Measurements from ENCODE around the gene GLYR1.

Gene GLYR1

DNA sequence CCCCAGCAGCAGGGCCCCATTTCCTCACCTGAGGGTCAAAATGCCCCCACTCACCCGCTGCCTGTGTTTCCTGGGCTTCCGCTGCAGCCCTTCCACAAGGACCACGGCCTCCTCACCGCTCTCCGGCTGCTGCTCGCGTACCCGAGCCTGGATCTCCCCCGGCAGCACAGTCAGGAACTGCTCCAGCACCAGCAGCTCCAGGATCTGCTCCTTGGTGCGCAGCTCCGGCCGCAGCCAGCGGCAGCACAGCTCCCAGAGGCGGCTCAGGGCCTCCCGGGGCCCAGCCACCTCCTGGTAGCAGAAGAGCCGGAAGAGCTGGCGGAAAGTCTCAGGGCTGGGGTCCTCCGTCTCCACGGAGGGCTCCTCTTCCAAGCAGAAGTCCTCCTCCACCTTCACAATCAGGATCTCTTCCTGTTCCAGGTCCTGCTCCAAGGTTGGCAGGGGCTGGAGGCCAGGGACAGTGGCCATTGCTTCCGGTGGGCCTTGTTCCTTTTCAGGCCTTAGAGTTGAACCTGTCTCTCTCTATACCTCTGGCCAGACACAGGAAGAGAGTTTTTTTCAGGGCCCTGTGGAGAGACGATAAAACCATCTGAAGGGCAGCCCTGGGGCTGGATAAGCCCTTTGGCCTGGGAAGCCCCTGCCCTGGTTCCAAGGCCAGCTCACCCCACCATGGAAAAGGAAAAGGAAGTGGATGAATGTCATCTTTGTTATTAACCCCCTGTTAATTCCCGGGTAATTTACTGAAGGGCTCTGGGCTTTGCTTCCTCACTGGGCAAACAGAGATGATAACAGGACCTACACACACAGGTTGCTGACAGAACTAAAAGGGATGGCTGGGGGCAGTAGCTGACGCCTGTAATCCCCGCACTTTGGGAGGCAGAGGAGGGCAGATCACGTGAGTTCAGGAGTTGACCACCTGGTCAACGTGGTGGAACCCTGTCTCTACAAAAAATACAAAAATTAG is 81.3 kb downstream of the GLYR1 start:
- Histone ChIP-seq H3K27me3 (no peaks in the 10 kb centered on the region), H3K9me3 (no peaks in the 10 kb centered on the region), H3K27ac (peak overlapping the region; percentile 85 to 88), H3K4me3 (peak overlapping the region; percentile 69 to 95), H3K36me3 (peaks cover 19 to 48% (median 29%) of the 10 kb centered on the region in 3 donors), H3K4me1 (peaks cover 0 to 37% (median 25%) of the 10 kb centered on the region in 4 donors)
- TF ChIP-seq, protein P1, sequence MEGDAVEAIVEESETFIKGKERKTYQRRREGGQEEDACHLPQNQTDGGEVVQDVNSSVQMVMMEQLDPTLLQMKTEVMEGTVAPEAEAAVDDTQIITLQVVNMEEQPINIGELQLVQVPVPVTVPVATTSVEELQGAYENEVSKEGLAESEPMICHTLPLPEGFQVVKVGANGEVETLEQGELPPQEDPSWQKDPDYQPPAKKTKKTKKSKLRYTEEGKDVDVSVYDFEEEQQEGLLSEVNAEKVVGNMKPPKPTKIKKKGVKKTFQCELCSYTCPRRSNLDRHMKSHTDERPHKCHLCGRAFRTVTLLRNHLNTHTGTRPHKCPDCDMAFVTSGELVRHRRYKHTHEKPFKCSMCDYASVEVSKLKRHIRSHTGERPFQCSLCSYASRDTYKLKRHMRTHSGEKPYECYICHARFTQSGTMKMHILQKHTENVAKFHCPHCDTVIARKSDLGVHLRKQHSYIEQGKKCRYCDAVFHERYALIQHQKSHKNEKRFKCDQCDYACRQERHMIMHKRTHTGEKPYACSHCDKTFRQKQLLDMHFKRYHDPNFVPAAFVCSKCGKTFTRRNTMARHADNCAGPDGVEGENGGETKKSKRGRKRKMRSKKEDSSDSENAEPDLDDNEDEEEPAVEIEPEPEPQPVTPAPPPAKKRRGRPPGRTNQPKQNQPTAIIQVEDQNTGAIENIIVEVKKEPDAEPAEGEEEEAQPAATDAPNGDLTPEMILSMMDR (IDR thresholded peaks at IDR 0.05) = no peak
- no peak for DNase-seq
- intact Hi-C loops (cut with DNase I; ENCODE audit: low total_unique reads) = loop anchor here (5.0 kb wide), 1 partner anchor 82 kb away; the partner anchor contains the start of genes GLYR1 and UBN1

DNA sequence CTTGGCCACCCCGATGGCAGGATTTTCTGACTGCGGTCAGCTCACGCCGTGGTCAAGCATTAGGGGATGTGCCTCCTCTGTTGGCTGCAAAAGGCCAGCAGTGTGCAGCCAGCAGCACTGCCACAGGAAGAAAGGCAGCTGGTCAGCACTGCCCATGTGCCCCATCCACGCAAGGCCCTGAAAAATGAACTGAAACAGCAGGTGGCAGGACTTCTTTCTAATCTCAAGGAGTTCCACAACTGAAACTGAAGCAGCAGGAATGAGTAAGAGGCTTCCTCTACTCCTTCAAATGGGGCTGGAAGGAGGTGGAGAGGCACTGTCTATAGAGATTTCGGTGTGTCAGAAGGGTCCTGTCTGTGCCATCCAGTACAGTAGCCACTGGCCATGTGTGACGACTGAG is 83.3 kb downstream of the GLYR1 start:
- H3K9me3 ChIP-seq = no peaks in the 10 kb centered on the region
- intact Hi-C loops (cut with DNase I; ENCODE audit: low total_unique reads) = no loop called here
- TF ChIP-seq, protein P1 (IDR thresholded peaks at IDR 0.05) = no peak
- DNase-seq = no peak
- H3K27ac ChIP-seq = no peak overlapping the region
- H3K4me3 ChIP-seq = no peak overlapping the region
- H3K27me3 ChIP-seq = no peaks in the 10 kb centered on the region
- H3K36me3 ChIP-seq = peaks cover 38 to 68% (median 49%) of the 10 kb centered on the region in 3 donors
- peaks cover 0 to 37% (median 23%) of the 10 kb centered on the region in 4 donors for H3K4me1 ChIP-seq

DNA sequence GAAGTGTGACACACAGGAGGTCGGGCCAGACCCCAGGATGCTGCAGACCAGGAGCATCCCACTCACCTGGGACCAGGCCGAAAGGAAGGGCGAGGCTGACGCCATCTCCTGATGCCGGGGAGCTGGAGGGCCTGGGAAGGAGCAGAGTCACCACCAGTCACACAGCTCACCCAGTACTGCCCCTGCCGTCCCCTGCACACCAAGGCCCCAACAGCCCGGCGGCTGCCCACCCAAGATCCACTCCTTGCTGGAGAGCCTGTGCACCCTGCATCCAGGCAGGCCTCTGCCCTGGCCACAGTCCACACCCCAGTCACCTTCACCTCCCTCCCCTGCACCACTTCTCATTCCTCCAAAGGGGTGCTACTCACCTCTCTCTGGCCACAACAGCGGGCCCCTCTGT is 84.9 kb downstream of the GLYR1 start:
- Histone ChIP-seq H3K27me3 (no peaks in the 10 kb centered on the region), H3K9me3 (no peaks in the 10 kb centered on the region), H3K4me3 (no peak overlapping the region), H3K4me1 (peaks cover 0 to 26% (median 16%) of the 10 kb centered on the region in 4 donors), H3K27ac (no peak overlapping the region), H3K36me3 (peaks cover 53 to 84% (median 64%) of the 10 kb centered on the region in 3 donors)
- DNase-seq = no peak
- TF ChIP-seq, protein P1 (IDR thresholded peaks at IDR 0.05) = no peak
- intact Hi-C loops (cut with DNase I; ENCODE audit: low total_unique reads) = no loop called here

DNA sequence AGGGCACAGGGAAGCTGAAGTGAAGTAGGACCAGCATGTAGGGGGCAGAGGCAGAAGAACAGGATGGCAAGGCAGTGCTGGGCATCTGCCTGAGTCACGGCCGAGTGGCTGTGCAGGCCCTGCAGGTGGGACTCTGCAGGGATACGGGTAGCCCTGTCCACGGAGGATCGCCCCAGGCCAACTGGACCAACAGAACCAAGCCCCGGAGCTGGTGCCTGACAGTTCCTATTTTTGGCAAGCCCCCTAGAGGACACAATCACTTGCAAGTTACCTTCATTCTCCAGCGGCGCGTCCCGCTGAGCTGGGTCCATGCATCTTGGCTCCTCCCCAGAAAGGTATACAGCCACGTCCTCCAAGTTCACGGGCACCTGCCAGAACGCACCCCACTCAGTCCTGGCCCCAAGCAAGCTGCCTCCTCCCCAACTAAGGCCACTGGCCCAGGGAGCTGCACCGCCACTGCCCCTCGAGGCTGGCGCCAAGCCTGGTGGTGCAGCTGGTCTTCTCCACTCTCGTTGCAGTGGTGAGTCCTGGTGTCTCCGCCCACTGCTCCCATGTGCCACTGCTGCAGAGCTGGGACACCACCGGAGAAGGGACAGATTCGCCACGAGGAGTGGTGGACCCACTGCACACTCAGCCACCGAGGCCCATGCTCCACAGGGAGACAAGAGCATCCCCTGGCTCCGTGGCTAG is 86.7 kb downstream of the GLYR1 start:
- no peak for DNase-seq
- Histone ChIP-seq H3K36me3 (peaks cover 58 to 99% (median 83%) of the 10 kb centered on the region in 3 donors), H3K9me3 (no peaks in the 10 kb centered on the region), H3K4me3 (no peak overlapping the region), H3K27me3 (no peaks in the 10 kb centered on the region), H3K4me1 (peaks cover 0 to 14% (median 5%) of the 10 kb centered on the region in 4 donors), H3K27ac (no peak overlapping the region)
- TF ChIP-seq, protein P1 (IDR thresholded peaks at IDR 0.05) = no peak
- intact Hi-C loops (cut with DNase I; ENCODE audit: low total_unique reads) = no loop called here

DNA sequence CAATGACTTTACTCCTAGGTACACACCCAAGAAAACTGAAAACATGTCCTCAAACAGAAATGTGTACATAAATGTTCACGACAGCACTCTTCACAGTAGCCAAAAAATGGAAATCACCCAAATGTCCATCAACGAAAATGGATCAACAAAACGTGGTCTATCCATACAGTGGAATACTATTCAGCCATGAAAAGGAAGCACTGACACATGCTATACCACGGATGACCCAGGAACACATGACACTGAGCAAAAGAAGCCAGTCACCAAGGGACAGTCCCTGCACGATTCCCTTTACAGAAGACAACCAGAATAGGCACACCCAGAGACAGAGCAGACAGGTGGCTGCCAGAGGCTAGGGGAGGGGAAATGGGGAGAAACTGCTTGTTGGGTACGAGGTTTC is 91.4 kb downstream of the GLYR1 start:
- Histone ChIP-seq H3K4me3 (no peak overlapping the region), H3K27ac (no peak overlapping the region), H3K4me1 (no peaks in the 10 kb centered on the region), H3K9me3 (no peaks in the 10 kb centered on the region), H3K36me3 (peaks cover 79 to 100% (median 98%) of the 10 kb centered on the region in 3 donors), H3K27me3 (no peaks in the 10 kb centered on the region)
- intact Hi-C loops (cut with DNase I; ENCODE audit: low total_unique reads) = no loop called here
- TF ChIP-seq, protein P1 (IDR thresholded peaks at IDR 0.05) = no peak
- no peak for DNase-seq
